HCT116 (cell line): ENCODE results near the gene TNFRSF19. TPM values are rescaled to one million over a fixed set of nuclear protein-coding genes. Genes with fewer than 3 reads are reported as not detected.

Source experiments
- ATAC-seq: fragments of 200-7000 bp; cut with Tn5 transposase; 2 replicates; pipeline ENCODE4 v1.9.1; 2020; ENCODE audit warnings: mild to moderate bottlenecking, moderate library complexity
- BruUV-seq: library from RNA; stranded (reverse); fragments of 400-500 nt; replicated peaks from 2 replicates; lab custom pipeline; 2021; lab: Mats Ljungman, UMichigan
- CTCF ChIA-PET: fragments of 300-600 bp; sonication (Branson Sonifier 250); formaldehyde crosslinking; loops from one replicate; lab custom pipeline; 2021; ENCODE audit warnings: antibody characterized with exemption; lab: Charles Lee
- POLR2A ChIA-PET: fragments of 300-600, 350-600 bp; sonication (Branson Sonifier 250); formaldehyde crosslinking; loops from one replicate; lab custom pipeline; 2021; ENCODE audit warnings: antibody characterized with exemption; lab: Charles Lee
- RAD21 ChIA-PET, 2 experiments: fragments of 300-600 bp; sonication (Branson Sonifier 250); formaldehyde crosslinking; loops; one replicate each; lab custom pipeline; 2023; ENCODE audit warnings: low total read pairs in 2 of 2; ENCODE audit not compliant: uncharacterized antibody in 2 of 2, unreplicated experiment in 2 of 2, low non-redundant PET in 1 of 2; lab: Charles Lee
- DNase-seq: peaks from one replicate; pipeline ENCODE4 v3.0.0-alpha.2; 2010; ENCODE audit warnings: low read depth, low spot score
- H2AFZ ChIP-seq: fragments of 200-600 bp; shearing (Covaris generic), sonication (generic); 2 replicates; pipeline ENCODE4 v1.6.1; 2017; ENCODE audit warnings: low read depth, mixed run types, mixed read lengths, antibody characterized with exemption, low read length; ENCODE audit not compliant: poor library complexity, severe bottlenecking
- H3K27ac ChIP-seq: 2 replicates; pipeline ENCODE4 v1.5.1; 2012; ENCODE audit warnings: low read depth, low read length
- H3K27me3 ChIP-seq: fragments of 200-600 bp; sonication (generic); 2 replicates; pipeline ENCODE4 v1.6.1; 2016; ENCODE audit warnings: mixed run types, low read length, mixed read lengths; ENCODE audit not compliant: insufficient read depth
- H3K36me3 ChIP-seq, 2 experiments: fragments of 200-500 bp in 1 of 2; fragments of 200-600 bp in 1 of 2; sonication (Bioruptor generic) in 1 of 2; sonication (generic) in 1 of 2; 2 replicates each; pipeline versions ENCODE4 v1.5.1 to v1.6.1; 2014 to 2016; ENCODE audit warnings: low read length in 2 of 2, inconsistent platforms in 1 of 2, mixed read lengths in 1 of 2, mixed run types in 1 of 2; ENCODE audit not compliant: insufficient read depth in 2 of 2, control insufficient read depth in 1 of 2
- H3K4me1 ChIP-seq, 2 experiments: fragments of 200-600 bp in 1 of 2; sonication (generic) in 1 of 2; 2 replicates each; pipeline versions ENCODE4 v1.5.1 to v1.6.1; 2012 to 2017; ENCODE audit warnings: low read length in 2 of 2, inconsistent platforms in 1 of 2, mild to moderate bottlenecking in 1 of 2, mixed read lengths in 1 of 2, mixed run types in 1 of 2, moderate library complexity in 1 of 2; ENCODE audit not compliant: insufficient read depth in 2 of 2, control insufficient read depth in 1 of 2
- H3K4me2 ChIP-seq: fragments of 200-600 bp; sonication (generic); 2 replicates; pipeline ENCODE4 v1.6.1; 2017; ENCODE audit warnings: mixed run types, low read length, mixed read lengths
- H3K4me3 ChIP-seq, 2 experiments: fragments of 200-600 bp in 1 of 2; sonication (generic) in 1 of 2; replicated peaks in 1 of 2; 2 replicates each; pipeline ENCODE4 v1.5.1; 2011 to 2016; ENCODE audit warnings: low read length in 2 of 2, control low read depth in 1 of 2, low read depth in 1 of 2, mild to moderate bottlenecking in 1 of 2, mixed read lengths in 1 of 2, mixed run types in 1 of 2
- H3K79me2 ChIP-seq: fragments of 200-600 bp; sonication (generic); 2 replicates; pipeline ENCODE4 v1.6.1; 2017; ENCODE audit warnings: mild to moderate bottlenecking, mixed run types, low read length, moderate library complexity, mixed read lengths; ENCODE audit not compliant: insufficient read depth
- H3K9ac ChIP-seq: fragments of 200-600 bp; sonication (generic); 2 replicates; pipeline ENCODE4 v1.6.1; 2016; ENCODE audit warnings: low read length, mixed read lengths
- H3K9me2 ChIP-seq: fragments of 200-600 bp; sonication (generic), shearing (Covaris generic); 2 replicates; pipeline ENCODE4 v1.6.1; 2017; ENCODE audit warnings: mixed run types, mild to moderate bottlenecking, moderate library complexity; ENCODE audit not compliant: insufficient read depth
- H3K9me3 ChIP-seq, 2 experiments: fragments of 200-500 bp in 1 of 2; fragments of 200-600 bp in 1 of 2; sonication (Bioruptor generic) in 1 of 2; sonication (generic) in 1 of 2; 2 replicates each; pipeline ENCODE4 v1.6.1; 2014 to 2017; ENCODE audit warnings: low read length in 2 of 2, mixed read lengths in 2 of 2, inconsistent platforms in 1 of 2, low read depth in 1 of 2, mild to moderate bottlenecking in 1 of 2, mixed run types in 1 of 2, moderate library complexity in 1 of 2; ENCODE audit not compliant: control insufficient read depth in 1 of 2, insufficient read depth in 1 of 2
- H4K20me1 ChIP-seq: fragments of 200-600 bp; sonication (generic), shearing (Covaris generic); 2 replicates; pipeline ENCODE4 v1.6.1; 2017; ENCODE audit warnings: mixed run types, mild to moderate bottlenecking, moderate library complexity; ENCODE audit not compliant: insufficient read depth
- CTCF ChIP-seq, 3 experiments: fragments of 200-600 bp in 1 of 3; sonication (generic) in 1 of 3; IDR thresholded peaks in 2 of 3; conservative IDR thresholded peaks in 1 of 3; 2 replicates each; pipeline ENCODE4 v1.5.1; 2012 to 2017; ENCODE audit warnings: low read depth in 2 of 3, low read length in 2 of 3, antibody characterized with exemption in 1 of 3, borderline replicate concordance in 1 of 3, control low read depth in 1 of 3, mild to moderate bottlenecking in 1 of 3, mixed read lengths in 1 of 3, mixed run types in 1 of 3, moderate library complexity in 1 of 3; ENCODE audit not compliant: insufficient read depth in 1 of 3
- EGR1 ChIP-seq: IDR thresholded peaks from 2 replicates; pipeline ENCODE4 v1.6.1; 2012; ENCODE audit warnings: low read depth
- JUND ChIP-seq: IDR thresholded peaks from 2 replicates; pipeline ENCODE4 v1.6.1; 2012
- POLR2AphosphoS5 ChIP-seq: IDR thresholded peaks from 2 replicates; pipeline ENCODE4 v1.6.1; 2011; ENCODE audit warnings: mild to moderate bottlenecking, low read depth, low read length, moderate library complexity
- SP1 ChIP-seq: IDR thresholded peaks from 2 replicates; pipeline ENCODE4 v1.6.1; 2012; ENCODE audit warnings: low read depth
- TCF7L2 ChIP-seq: IDR thresholded peaks from 2 replicates; pipeline ENCODE4 v1.7.0; 2011; ENCODE audit warnings: borderline replicate concordance, inconsistent platforms; ENCODE audit not compliant: insufficient read depth, insufficient read length; ENCODE audit errors: extremely low read depth
- ZBTB33 ChIP-seq: IDR thresholded peaks from 2 replicates; pipeline ENCODE4 v1.6.1; 2011; ENCODE audit warnings: mild to moderate bottlenecking, low read length, moderate library complexity; ENCODE audit not compliant: insufficient replicate concordance; ENCODE audit errors: extremely low read depth
- intact Hi-C: fragments of 100-400 bp; cut with micrococcal nuclease; formaldehyde crosslinking; loops from 2 replicates; pipeline ENCODE4 v1.10.0; 2022
- total RNA-seq: library from RNA; stranded (reverse); gene quantifications from one replicate; pipeline ENCODE4 v1.2.1, GENCODE V29; 2021; ENCODE audit not compliant: unreplicated experiment

Gene TNFRSF19
- total RNA-seq, 1 experiment from 2014 or later = 1.1 TPM

- TF ChIP-seq TCF7L2 (no peak), ZBTB33 (no peak), EGR1 (no peak), CTCF (IDR thresholded peaks at IDR 0.05 in 2 of 3, conservative IDR thresholded peaks at IDR 0.05 in 1 of 3; ENCODE audit: borderline replicate concordance in 1 of 3, insufficient read depth in 1 of 3, low read depth in 2 of 3, low read length in 2 of 3) (no peak)
Measured at GRCh38 chr13:23572836-23573235, 2.6 kb downstream of the TNFRSF19 start (continued).

GRCh38 chr13:23574421-23575145 is 4.4 kb downstream of the TNFRSF19 start:
- no TSS peak for BruUV-seq
- ATAC-seq = no peak
- H3K9me3 ChIP-seq = no peaks in the 10 kb centered on the region
- no peak overlapping the region for H3K9ac ChIP-seq
- no peak for TF ChIP-seq SP1
- no peak for TF ChIP-seq EGR1
- TF ChIP-seq JUND = no peak
- no peak for TF ChIP-seq POLR2AphosphoS5
- no peak for TF ChIP-seq TCF7L2
- TF ChIP-seq, all 23 proteins: peak for 0
- Histone ChIP-seq H3K27me3 (peaks cover 39% of the 10 kb centered on the region), H3K36me3 (no peaks in the 10 kb centered on the region), H3K4me2 (no peak overlapping the region), H3K4me1 (peaks cover 4 to 13% of the 10 kb centered on the region in 2 experiments; a peak in 2 of 4 replicates), H3K4me3 (no peak overlapping the region), H3K9me2 (no peaks in the 10 kb centered on the region), H3K27ac (no peak overlapping the region), H3K79me2 (no peaks in the 10 kb centered on the region), H2AFZ (no peak overlapping the region), H4K20me1 (no peaks in the 10 kb centered on the region)
- intact Hi-C loops = loop anchor here (5.0 to 10.0 kb wide), 2 partner anchors 102 to 200 kb away; no protein-coding TSS in a partner anchor
- no peak for DNase-seq
- ChIA-PET CTCF (no interaction called here), POLR2A (no interaction called here), RAD21 (no interaction called here)
